HUES48 (cell line): ENCODE results near the gene RNF111.
"Not testable (repeated sequence)": the region's sequence is repeated elsewhere in the genome, so short reads cannot be mapped to it uniquely, and the experiment has no call there.

Source experiments
- H3K27ac ChIP-seq: one replicate; pipeline ENCODE4 v1.7.0; 2013; ENCODE audit warnings: low read depth, low read length, inconsistent platforms
- H3K27me3 ChIP-seq: 2 replicates; pipeline ENCODE4 v1.6.1; 2013; ENCODE audit warnings: mild to moderate bottlenecking, low read length; ENCODE audit not compliant: control insufficient read depth, insufficient read depth
- H3K36me3 ChIP-seq: 2 replicates; pipeline ENCODE4 v1.6.1; 2013; ENCODE audit warnings: low read length; ENCODE audit not compliant: control insufficient read depth, insufficient read depth
- H3K4me1 ChIP-seq: 2 replicates; pipeline ENCODE4 v1.6.1; 2013; ENCODE audit warnings: mild to moderate bottlenecking, low read length; ENCODE audit not compliant: control insufficient read depth, insufficient read depth
- H3K4me3 ChIP-seq: 2 replicates; pipeline ENCODE4 v1.5.1; 2013; ENCODE audit warnings: mild to moderate bottlenecking, low read depth, low read length
- H3K9ac ChIP-seq: 2 replicates; pipeline ENCODE4 v1.6.1; 2013; ENCODE audit warnings: mild to moderate bottlenecking, low read depth, low read length, moderate library complexity
- H3K9me3 ChIP-seq: 2 replicates; pipeline ENCODE4 v1.6.1; 2013; ENCODE audit warnings: low read length; ENCODE audit not compliant: control insufficient read depth, insufficient read depth

Gene RNF111

GRCh38 chr15:59111251-59111650 is 123.8 kb downstream of the RNF111 start:
- Histone ChIP-seq H3K27me3 (no peaks in the 10 kb centered on the region), H3K4me1 (no peaks in the 10 kb centered on the region), H3K27ac (no peak overlapping the region), H3K9me3 (no peaks in the 10 kb centered on the region), H3K36me3 (peaks cover 90% of the 10 kb centered on the region), H3K9ac (no peak overlapping the region), H3K4me3 (no peak overlapping the region)

GRCh38 chr15:59115047-59115446 is 127.6 kb downstream of the RNF111 start:
- Histone ChIP-seq H3K27ac (no peak overlapping the region), H3K4me3 (no peak overlapping the region), H3K36me3 (peaks cover 93% of the 10 kb centered on the region), H3K4me1 (no peaks in the 10 kb centered on the region), H3K9me3 (no peaks in the 10 kb centered on the region), H3K9ac (no peak overlapping the region), H3K27me3 (no peaks in the 10 kb centered on the region)

DNA sequence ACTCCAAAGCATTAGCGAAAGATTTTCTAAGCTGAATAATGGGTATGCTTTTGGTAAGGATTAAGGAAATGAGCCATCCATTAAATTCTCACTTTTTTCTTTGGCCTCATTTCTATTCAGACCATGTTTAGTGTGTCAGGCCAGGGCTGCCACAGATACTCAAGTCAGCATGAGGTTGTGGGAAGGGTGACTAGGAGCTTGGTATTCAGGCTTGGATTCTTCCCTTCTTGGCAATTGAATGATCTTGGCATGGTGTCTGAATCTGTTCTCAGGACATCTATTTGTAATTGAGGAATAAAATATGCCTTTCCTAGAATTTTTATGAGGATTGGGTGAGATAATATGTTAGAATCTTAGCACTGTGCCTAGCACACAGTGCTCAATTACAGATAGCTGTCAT is 128.7 kb downstream of the RNF111 start:
- Histone ChIP-seq H3K27me3 (no peaks in the 10 kb centered on the region), H3K4me3 (no peak overlapping the region), H3K9me3 (no peaks in the 10 kb centered on the region), H3K9ac (no peak overlapping the region), H3K27ac (no peak overlapping the region), H3K36me3 (peaks cover 93% of the 10 kb centered on the region), H3K4me1 (no peaks in the 10 kb centered on the region)

DNA sequence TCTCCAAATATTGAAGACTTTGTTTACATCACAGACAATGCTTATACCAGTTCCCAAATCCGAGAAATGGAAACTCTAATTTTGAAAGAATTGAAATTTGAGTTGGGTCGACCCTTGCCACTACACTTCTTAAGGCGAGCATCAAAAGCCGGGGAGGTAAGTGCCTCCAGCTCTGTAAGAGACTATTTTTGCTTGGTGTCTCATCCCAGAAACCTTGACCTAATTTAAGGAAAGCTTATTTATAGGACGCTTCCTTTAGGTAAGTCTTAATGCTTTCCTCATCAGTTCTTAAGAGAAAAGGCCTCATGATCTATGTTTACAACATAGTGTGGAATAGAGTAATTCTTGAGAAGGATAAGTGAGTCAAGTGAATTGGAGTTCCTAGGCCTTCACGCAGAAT is 129.3 kb downstream of the RNF111 start:
- no peak overlapping the region for H3K27ac ChIP-seq
- H3K36me3 ChIP-seq: peaks cover 88% of the 10 kb centered on the region
- no peaks in the 10 kb centered on the region for H3K4me1 ChIP-seq
- H3K9me3 ChIP-seq: no peaks in the 10 kb centered on the region
- H3K4me3 ChIP-seq: no peak overlapping the region
- H3K9ac ChIP-seq: no peak overlapping the region
- no peaks in the 10 kb centered on the region for H3K27me3 ChIP-seq

- H3K4me1 ChIP-seq: no peaks in the 10 kb centered on the region
- no peaks in the 10 kb centered on the region for H3K9me3 ChIP-seq
- H3K4me3 ChIP-seq: no peak overlapping the region
- no peak overlapping the region for H3K9ac ChIP-seq
- H3K36me3 ChIP-seq: peaks cover 88% of the 10 kb centered on the region
- H3K27ac ChIP-seq: no peak overlapping the region
- no peaks in the 10 kb centered on the region for H3K27me3 ChIP-seq
Measured at GRCh38 chr15:59119625-59120024, 132.2 kb downstream of the RNF111 start.

DNA sequence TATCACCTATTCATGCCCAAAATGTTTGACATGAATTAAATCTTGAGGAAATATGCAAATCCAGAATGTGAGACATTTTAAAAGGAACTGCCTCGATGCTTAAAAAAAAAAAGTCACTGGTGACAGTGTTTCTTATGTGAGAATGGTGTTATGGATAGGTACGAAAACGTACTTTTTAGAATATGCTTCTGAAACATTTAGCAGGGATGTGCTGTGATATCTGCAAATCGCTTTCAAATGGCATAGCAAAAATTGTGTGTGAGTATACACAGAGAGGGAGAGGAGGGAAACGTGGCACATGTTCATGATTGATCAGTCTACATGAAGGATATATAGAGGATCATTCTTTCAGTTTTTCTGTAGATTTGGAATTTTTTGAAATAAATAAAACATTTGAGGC is 133.5 kb downstream of the RNF111 start:
- no peak overlapping the region for H3K27ac ChIP-seq

DNA sequence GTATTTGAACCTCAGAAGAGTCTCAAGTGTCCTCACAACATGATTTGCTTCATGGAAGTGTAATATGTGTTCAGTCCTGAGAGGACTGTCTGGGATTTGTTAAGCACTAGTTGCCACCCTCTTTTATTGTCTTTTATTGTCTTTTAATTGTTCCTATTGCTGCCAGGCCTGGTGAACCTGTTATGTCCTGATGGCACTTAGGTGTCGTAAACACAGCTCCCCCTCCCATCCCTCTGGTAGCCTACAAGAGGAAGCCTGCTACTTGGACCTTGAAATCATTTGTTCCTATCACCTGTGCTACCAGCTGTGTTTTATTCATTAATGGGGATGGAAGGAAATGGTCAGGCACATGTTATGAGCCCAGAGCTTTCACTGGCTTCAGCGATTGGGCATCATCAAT is 136.8 kb downstream of the RNF111 start:
- H3K9me3 ChIP-seq: no peaks in the 10 kb centered on the region; the same call in 1 of the 2 replicates
- peaks cover 64% of the 10 kb centered on the region for H3K36me3 ChIP-seq
- H3K27ac ChIP-seq: no peak overlapping the region
- H3K4me3 ChIP-seq: no peak overlapping the region
- H3K27me3 ChIP-seq: no peaks in the 10 kb centered on the region
- H3K9ac ChIP-seq: no peak overlapping the region
- no peaks in the 10 kb centered on the region for H3K4me1 ChIP-seq

More for the DNA sequence above, 133.5 kb downstream of the RNF111 start:
- Histone ChIP-seq H3K4me3 (no peak overlapping the region), H3K36me3 (peaks cover 88% of the 10 kb centered on the region), H3K9me3 (no peaks in the 10 kb centered on the region), H3K9ac (no peak overlapping the region), H3K4me1 (no peaks in the 10 kb centered on the region), H3K27me3 (no peaks in the 10 kb centered on the region)

DNA sequence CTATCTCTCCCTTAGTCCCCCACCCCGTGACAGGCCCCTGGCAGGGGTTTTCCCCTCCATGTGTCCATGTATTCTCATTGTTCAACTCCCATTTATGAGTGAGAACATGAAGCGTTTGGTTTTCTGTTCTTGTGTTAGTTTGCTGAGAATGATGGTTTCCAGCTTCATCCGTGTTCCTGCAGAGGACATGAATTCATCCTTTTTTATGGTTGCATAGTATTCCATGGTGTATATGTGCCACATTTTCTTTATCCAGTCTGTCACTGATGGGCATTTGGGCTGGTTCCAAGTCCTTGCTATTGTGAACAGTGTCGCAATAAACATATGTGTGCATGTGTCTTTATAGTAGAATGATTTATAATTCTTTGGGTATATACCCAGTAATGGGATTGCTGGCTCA is 138.2 kb downstream of the RNF111 start:
- H3K36me3 ChIP-seq: peaks cover 60% of the 10 kb centered on the region

DNA sequence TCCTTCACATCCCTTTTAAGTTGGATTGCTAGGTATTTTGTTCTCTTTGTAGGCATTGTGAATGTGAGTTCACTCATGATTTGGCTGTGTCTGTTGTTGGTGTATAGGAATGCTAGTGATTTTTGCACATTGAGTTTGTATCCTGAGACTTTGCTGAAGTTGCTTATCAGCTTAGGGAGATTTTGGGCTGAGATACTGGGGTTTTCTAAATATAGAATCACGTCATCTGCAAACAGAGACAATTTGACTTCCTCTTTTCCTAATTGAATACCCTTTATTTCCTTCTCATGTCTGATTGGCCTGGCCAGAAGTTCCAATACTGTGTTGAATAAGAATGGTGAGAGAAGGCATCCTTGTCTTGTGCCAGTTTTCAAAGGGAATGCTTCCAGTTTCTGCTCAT is 139.8 kb downstream of the RNF111 start:
- H3K4me1 ChIP-seq, H3K9ac ChIP-seq, H3K4me3 ChIP-seq, H3K27ac ChIP-seq, H3K27me3 ChIP-seq, H3K9me3 ChIP-seq: not testable (repeated sequence)
- peaks cover 70% of the 10 kb centered on the region for H3K36me3 ChIP-seq

More for the DNA sequence above, 138.2 kb downstream of the RNF111 start:
- H3K4me1 ChIP-seq, H3K9ac ChIP-seq, H3K4me3 ChIP-seq, H3K27ac ChIP-seq, H3K27me3 ChIP-seq, H3K9me3 ChIP-seq: not testable (repeated sequence)

DNA sequence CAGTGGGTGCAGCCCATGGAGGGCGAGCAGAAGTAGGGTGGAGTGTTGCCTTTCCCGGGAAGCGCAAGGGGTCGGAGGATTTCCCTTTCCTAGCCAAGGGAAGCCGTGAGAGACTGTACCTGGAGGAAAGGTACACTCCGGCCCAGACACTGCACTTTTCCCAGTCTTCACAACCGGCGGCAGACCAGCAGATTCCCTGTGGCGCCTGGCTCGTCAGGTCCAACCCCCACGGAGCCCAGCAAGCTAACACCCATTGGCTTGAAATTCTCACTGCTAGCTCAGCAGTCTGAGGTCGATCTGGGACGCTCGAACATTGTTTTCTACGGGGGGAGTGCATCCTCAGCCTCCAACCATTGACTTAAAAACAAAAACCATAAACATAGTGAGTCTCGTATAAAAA is 144.0 kb downstream of the RNF111 start:
- H3K9me3 ChIP-seq: peaks cover 3% of the 10 kb centered on the region; the same call in 1 of the 2 replicates
- no peak overlapping the region for H3K27ac ChIP-seq
- H3K4me1 ChIP-seq: no peaks in the 10 kb centered on the region
- no peak overlapping the region for H3K4me3 ChIP-seq
- peaks cover 73% of the 10 kb centered on the region for H3K36me3 ChIP-seq
- H3K9ac ChIP-seq: no peak overlapping the region
- H3K27me3 ChIP-seq: no peaks in the 10 kb centered on the region

DNA sequence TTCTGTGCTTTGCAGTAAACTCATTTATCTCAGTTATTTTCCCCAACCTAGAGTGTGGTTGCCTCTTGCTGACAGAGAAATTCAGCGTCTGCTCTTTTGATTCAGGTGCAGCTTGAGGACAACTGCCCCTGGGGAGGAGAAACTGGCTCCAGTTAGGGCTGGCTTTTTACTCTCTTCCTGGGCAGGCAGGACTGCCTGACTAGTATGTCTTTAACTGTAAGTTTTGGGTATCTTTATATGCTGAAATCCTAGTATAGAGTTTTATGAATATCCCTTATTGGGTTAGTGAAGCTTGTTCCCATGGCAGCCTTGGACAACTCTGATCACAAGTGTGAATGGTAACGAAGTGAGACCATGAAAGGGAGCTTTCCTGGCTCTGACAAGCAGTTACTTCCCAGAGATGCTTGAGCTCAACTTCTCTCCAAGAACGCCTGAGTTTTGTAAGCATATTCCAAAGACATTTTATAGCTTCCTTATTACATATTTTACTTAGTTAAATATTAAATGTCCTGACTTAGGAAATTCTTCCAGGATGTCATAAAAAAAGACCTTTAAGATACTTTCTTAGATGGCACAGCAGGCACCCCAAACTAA is 144.6 kb downstream of the RNF111 start:
- Histone ChIP-seq H3K4me3 (no peak overlapping the region), H3K9ac (no peak overlapping the region), H3K4me1 (no peaks in the 10 kb centered on the region), H3K27me3 (no peaks in the 10 kb centered on the region), H3K36me3 (peaks cover 76% of the 10 kb centered on the region), H3K9me3 (peaks cover 3% of the 10 kb centered on the region; the same call in 1 of the 2 replicates), H3K27ac (no peak overlapping the region)
